AG20443 (cell line): ENCODE measurements around the gene LRFN3.
"Not testable (repeated sequence)": the region's sequence is repeated elsewhere in the genome, so short reads cannot be mapped to it uniquely, and the experiment has no call there.

Source experiments
- DNase-seq: peaks from one replicate; pipeline ENCODE4 v3.0.0; 2012; ENCODE audit warnings: low spot score, mixed read lengths

LRFN3 gene

GRCh38 chr19:35938282-35939224 is 2.4 kb downstream of the LRFN3 start:
- no peak for DNase-seq

GRCh38 chr19:35939307-35940077 is 3.3 kb downstream of the LRFN3 start:
- DNase-seq: no peak

GRCh38 chr19:35940078-35940775 is 4.1 kb downstream of the LRFN3 start:
- no peak for DNase-seq

GRCh38 chr19:35940839-35941238 is 4.7 kb downstream of the LRFN3 start:
- DNase-seq: no peak

GRCh38 chr19:35942235-35942634 is 6.1 kb downstream of the LRFN3 start:
- DNase-seq: no peak

GRCh38 chr19:35943321-35944301 is 7.4 kb downstream of the LRFN3 start:
- DNase-seq: no peak

GRCh38 chr19:35944556-35944955 is 8.4 kb downstream of the LRFN3 start:
- no peak for DNase-seq

- no peak for DNase-seq
Measured at GRCh38 chr19:35945121-35945790, 9.1 kb downstream of the LRFN3 start.

- DNase-seq: no peak
Measured at GRCh38 chr19:35946203-35946602, 10.0 kb downstream of the LRFN3 start.

- peak; percentile 28 for DNase-seq
Measured at GRCh38 chr19:35949131-35949530, 13.0 kb downstream of the LRFN3 start.

GRCh38 chr19:35955881-35956634 is 19.9 kb downstream of the LRFN3 start:
- DNase-seq: no peak

- DNase-seq: not testable (repeated sequence)
Measured at GRCh38 chr19:35957411-35957810, 21.2 kb downstream of the LRFN3 start.

GRCh38 chr19:35958660-35959039 is 22.5 kb downstream of the LRFN3 start:
- DNase-seq: no peak

- peak; percentile 75 for DNase-seq
Measured at GRCh38 chr19:35959040-35959967, 23.1 kb downstream of the LRFN3 start.

GRCh38 chr19:35959968-35960320 is 23.8 kb downstream of the LRFN3 start:
- DNase-seq: no peak

- DNase-seq: no peak
Measured at GRCh38 chr19:35960432-35960972, 24.3 kb downstream of the LRFN3 start.

- peak; percentile 82 for DNase-seq
Measured at GRCh38 chr19:35963514-35963913, 27.3 kb downstream of the LRFN3 start.

GRCh38 chr19:35966771-35967170 is 30.6 kb downstream of the LRFN3 start:
- DNase-seq: no peak

- DNase-seq: no peak
Measured at GRCh38 chr19:35973487-35973886, 37.3 kb downstream of the LRFN3 start.
